Endothelial cell of umbilical vein (primary cell): ENCODE measurements around the gene DCP2.

Experiments used
- CTCF ChIP-seq, 2 donors: IDR thresholded peaks; 1 replicate in 1 of 2; 2 replicates in 1 of 2; pipeline ENCODE4 v1.5.1; 2011; ENCODE audit warnings: low read length in 2 of 2, mild to moderate bottlenecking in 2 of 2, moderate library complexity in 2 of 2, control low read depth in 1 of 2, inconsistent platforms in 1 of 2, low read depth in 1 of 2; ENCODE audit not compliant: insufficient read depth in 1 of 2; ENCODE audit errors: extremely low read depth in 1 of 2
- EZH2 ChIP-seq: IDR thresholded peaks from 2 replicates; pipeline ENCODE4 v1.6.1; 2012; ENCODE audit warnings: borderline replicate concordance, low read depth, mild to moderate bottlenecking, moderate library complexity, low read length, inconsistent platforms; ENCODE audit not compliant: severe bottlenecking
- MAX ChIP-seq: IDR thresholded peaks from 2 replicates; pipeline ENCODE4 v1.6.1; 2011; ENCODE audit not compliant: insufficient read depth, insufficient read length
- POLR2A ChIP-seq: IDR thresholded peaks from 2 replicates; pipeline ENCODE4 v1.6.1; 2012; ENCODE audit warnings: low read depth, mild to moderate bottlenecking, control low read depth, low read length

GRCh38 chr5:112935675-112936074, 40.9 kb upstream of the DCP2 start:
- TF ChIP-seq CTCF (IDR thresholded peaks at IDR 0.05; ENCODE audit: extremely low read depth in 1 of 2, insufficient read depth in 1 of 2, low read depth in 1 of 2, low read length in 2 of 2): no peak
- TF ChIP-seq MAX: no peak
- no peak for TF ChIP-seq POLR2A
- no peak for TF ChIP-seq EZH2
